NCI-H526 treated with DMSO at 0.1 percent for 48 hours (cell line): Measurements from ENCODE around the gene HIBCH.
"Not testable (repeated sequence)": the region's sequence is repeated elsewhere in the genome, so short reads cannot be mapped to it uniquely, and the experiment has no call there.

ENCODE experiments used
- DNase-seq: peaks from one replicate; lab custom pipeline; 2025; lab: John Stamatoyannopoulos, UW

Gene HIBCH

GRCh38 chr2:190304404-190304803, 15.2 kb downstream of the HIBCH start:
- no peak for DNase-seq

DNA sequence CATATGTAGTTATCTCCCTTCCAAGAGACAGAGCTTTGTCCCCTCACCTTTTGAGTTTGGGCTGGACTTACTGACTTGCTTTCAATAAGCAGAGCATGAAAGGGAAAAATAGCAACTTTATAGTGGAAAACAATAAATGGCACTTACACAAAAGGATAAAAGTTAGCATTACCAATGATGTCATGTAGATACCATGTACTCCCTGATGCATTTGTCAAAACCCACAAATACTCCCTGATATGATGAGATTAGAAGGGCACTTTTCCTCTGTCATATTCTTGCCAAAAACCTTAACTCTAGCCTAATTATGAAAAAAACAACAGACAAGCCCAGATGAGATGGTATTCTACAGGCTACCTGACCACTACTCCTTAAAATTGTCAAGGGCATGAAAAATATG, 16.0 kb downstream of the HIBCH start:
- no peak for DNase-seq

DNA sequence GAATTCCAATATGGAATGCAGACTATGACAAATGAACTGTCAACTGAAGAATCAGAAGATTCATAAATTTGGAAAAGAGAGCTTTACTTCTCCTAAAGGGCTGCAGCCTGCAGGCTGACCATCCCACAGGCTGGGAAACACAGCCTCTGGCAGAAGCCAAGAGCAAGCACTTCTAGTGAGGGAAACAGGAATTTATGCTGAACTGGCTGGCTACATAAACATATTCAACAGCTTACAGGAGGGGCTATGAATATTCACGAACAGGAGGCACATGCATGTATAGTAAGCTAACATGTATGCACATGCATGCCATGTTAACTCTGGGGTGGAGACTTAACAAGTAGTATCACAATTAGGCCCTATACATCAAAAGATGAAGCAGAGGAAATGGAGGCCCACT, 17.6 kb downstream of the HIBCH start:
- no peak for DNase-seq

- no peak for DNase-seq
Measured at GRCh38 chr2:190301032-190301431, 18.6 kb downstream of the HIBCH start.

GRCh38 chr2:190297880-190298279, 21.7 kb downstream of the HIBCH start:
- DNase-seq = not testable (repeated sequence)

GRCh38 chr2:190283783-190284182, 35.8 kb downstream of the HIBCH start:
- DNase-seq = no peak

- no peak for DNase-seq
Measured at GRCh38 chr2:190280565-190281350, 38.9 kb downstream of the HIBCH start.

- DNase-seq = not testable (repeated sequence)
Measured at GRCh38 chr2:190279256-190280134, 40.1 kb downstream of the HIBCH start.

DNA sequence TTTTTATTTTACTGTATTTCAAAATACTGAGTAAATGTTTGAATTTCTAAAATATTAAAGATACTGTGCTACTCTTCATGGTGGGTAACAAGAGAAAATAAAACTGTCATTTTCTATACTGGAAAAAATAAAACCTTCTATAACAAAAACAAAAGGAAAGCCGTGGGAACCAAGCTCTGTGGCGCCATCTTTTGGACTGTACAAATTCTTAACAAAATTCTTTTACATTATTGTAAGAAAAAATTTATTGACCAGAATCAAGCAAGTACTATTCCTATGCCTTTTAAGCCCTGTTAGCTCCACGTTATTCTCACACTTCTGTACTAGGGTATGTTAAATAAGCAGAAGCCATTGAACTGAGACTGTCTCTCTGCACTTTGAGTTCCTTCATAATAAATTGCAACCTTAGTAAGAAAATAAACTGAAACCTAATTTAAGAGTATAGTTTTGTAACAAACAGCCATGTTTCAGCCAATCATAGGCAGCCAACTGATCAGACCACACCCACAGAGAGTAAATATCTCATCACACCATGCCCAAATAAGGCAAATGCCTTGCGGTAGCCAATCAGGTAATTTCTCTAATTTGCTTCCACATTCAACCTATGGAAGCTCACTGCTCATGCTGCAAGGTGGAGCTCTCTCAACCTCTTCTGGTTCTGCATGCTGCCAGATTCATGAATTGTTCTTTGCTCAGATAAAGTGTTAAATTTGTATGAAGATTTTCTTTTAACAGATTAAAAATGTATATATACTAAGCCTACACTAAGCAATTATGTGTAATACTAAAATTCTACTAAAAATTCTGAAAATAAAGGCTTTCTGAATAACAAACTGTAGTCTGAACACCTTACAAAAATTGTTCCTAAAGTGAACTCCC, 42.2 kb downstream of the HIBCH start:
- DNase-seq = no peak

GRCh38 chr2:190272457-190272842, 47.2 kb downstream of the HIBCH start:
- DNase-seq = no peak

DNA sequence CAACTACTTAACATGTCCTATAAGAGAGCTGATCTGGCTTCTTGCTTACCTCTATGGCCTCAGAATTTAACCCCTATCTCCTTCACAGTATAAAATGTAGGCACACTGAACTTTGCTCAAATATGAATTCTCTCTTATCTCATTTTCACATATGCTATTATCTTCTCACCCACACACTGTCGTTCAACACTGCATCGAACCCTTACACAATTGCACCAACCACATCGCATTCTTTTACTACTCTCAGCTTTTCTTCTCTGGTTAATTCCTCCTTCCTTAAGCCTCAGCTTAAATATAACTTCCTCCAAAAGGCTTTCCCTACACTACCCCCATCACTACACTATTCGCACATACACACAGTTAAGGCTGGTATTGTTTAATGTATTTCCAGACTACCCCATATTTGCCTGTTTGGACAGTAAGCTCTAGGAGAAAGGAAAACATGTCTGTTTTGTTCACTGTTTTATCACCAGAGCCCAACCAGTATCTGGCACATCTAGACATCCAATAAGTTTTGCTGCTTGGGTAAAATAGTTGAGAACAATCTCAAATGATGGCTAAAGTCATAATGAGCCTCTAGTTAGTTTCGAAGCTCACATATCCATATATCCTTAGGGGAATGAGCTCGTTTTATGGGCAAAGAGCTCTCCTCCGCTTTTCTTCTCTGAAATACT, 47.7 kb downstream of the HIBCH start:
- no peak for DNase-seq

DNA sequence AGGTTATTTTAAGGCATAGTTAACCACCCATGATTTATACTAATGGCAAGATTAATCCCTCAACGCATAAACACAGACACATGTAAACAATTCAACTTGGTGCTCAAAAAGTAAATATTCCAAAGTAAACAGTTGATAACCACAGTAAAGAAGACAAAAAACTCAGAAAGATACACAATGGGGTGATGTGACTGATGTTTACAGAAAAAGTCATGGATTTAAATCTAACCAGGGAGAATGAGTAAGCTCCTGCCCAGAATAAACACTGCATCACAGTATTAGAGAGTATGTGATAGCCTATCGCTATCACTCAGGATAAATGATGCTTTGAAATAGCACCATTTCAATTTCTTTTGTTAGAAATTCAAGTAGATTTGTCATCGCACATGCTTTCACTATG, 49.3 kb downstream of the HIBCH start:
- DNase-seq = no peak

DNA sequence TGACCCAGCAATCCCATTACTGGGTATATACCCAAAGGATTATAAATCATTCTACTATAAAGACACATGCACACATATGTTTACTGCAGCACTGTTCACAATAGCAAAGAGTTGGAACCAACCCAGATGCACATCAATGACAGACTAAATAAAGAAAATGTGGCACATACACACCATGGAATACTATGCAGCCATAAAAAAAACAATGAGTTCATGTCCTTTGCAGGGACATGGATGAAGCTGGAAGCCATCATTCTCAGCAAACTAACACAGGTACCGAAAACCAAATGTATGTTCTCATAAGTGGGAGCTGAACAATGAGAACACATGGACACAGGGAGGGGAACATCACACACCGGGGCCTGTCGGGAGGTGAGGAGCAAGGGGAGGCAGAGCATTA, 49.9 kb downstream of the HIBCH start:
- DNase-seq = not testable (repeated sequence)

- DNase-seq = no peak
Measured at GRCh38 chr2:190267302-190267701, 52.3 kb downstream of the HIBCH start.

DNA sequence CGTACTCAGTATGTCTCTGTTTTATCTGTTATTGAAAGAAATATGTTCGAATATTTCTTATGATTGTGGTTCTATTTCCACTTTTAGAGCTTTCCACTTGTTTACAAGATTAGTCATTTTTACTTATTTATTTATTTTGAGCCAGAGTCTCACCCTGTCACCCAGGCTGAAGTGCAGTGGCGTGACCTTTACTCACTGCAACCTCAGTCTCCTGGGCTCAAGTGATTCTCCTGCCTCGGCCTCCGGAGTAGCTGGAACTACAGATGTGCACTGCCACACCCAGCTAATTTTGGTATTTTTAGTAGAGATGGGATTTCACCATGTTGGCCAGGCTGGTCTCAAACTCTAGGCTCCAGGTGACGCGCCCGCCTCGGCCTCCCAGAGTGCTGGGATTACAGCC, 53.3 kb downstream of the HIBCH start:
- DNase-seq = no peak

GRCh38 chr2:190261851-190262250, 57.8 kb downstream of the HIBCH start:
- no peak for DNase-seq

DNA sequence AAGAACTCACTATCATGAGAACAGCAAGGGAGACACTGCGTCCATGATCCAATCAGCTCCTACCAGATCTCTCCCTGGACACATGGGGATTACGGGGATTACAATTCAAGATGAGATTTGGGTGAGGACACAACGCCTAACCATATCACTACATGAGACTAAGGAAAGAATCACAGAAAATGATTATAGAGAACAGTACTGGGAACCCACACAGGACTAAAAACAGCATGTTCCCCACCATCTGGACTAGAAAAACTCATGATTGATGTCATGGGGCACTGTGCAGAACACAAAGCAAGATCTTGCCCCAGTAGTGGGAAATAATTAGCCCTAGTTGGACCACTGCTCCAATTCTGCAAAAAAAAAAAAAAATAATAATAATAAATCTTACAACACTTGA, 63.5 kb downstream of the HIBCH start:
- no peak for DNase-seq

DNA sequence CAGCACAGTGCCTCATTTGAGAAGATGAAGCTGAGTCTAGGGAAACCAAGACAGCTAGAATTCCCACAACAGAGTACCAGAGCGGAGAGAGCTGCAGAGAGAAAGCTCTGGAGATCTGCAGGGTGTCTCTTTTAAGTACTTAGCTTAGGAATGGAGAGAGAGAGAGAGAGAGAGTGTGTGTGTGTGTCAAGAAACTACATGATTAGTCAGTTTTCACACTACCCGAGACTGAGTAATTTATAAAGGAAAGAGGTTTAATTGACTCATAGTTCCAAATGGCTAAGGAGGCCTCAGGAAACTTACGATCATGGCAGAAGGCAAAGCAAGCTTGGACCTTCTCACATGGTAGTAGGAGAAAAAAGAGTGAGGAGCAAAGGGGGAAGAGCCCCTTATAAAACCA, 64.0 kb downstream of the HIBCH start:
- no peak for DNase-seq

DNA sequence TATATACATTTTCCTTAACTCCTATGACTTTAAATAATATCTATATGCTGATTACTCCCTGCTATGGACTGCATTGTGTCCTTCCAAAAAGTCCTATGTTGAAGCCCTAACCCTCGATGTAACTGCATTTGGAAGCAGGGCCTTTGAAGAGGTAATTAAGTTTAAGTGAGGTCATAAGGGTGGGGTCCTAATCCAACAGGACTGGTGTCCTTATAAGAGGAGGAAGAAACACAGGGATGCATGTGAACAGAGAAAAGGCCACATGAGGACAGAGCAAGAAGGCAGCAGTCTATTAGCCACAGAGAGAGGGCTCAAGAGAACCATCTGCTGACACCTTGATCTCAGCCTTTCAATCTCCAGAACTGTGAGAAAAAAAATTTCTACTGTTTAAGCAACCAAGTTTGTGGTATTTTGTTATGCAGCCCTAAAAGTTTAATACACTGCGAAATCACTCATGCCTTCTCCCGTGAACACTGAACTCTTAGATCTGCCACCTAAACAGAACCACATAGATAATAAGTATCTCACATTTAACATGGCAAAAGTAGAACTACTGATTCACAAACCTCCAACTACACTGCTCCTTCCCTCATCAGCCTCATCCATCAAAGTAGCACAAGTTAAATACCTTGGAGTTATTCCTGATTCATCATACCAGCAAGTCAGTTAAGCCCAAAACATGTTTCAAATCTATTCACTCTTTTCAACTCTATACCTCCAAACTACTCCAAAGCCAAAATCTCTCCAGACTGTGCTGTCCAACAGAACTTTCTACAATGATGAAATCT, 65.4 kb downstream of the HIBCH start:
- no peak for DNase-seq

DNA sequence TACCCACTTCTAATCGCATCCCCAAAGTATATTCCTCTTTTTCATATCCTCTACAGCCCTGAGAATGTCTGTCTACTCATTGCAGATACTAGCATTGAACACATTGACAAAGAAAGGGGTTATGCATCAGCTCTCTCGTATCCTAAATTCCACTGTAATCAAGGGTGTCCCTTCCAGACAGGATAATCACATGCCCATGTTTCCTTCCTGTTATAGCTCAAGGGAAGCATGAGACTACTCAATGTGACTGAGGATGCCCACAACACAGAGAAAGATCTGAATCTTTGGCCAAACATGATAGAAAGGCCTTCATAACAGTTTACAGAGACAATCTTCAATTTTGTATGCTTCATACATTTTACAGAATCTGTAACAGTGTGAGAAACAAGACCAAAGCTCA, 69.2 kb downstream of the HIBCH start:
- DNase-seq = no peak

DNA sequence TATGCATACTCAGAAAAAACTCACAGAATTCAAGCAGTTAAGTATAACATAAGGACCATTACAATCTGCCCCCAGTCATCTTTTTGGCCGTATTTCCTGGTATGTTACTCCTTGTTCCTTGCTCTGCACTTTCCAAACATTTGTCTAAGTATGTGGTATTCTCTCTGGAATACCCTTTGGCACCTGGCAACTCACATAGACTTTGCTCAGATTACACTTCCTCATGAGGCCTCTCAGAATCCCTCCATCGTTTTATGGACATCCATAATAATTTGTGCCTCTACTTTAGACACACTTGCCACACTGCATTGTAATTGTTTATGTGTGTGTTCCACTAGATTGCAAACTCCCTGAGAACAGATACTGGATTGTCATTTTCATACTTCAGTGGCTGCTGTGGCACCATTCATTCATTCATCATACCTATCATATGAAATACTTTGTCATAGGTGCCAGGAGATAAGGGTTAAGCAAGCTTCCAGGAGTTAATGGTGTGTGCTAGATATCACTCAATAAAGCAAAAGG, 84.0 kb downstream of the HIBCH start:
- no peak for DNase-seq
